HL-60 (cell line): ENCODE measurements around the gene MTMR1.

Experiments
- CTCF ChIP-seq: IDR thresholded peaks from one replicate; pipeline ENCODE4 v1.5.1; 2011; ENCODE audit warnings: low read length, control low read depth, inconsistent platforms; ENCODE audit not compliant: insufficient read depth
- GABPA ChIP-seq: IDR thresholded peaks from 2 replicates; pipeline ENCODE4 v1.6.1; 2012; ENCODE audit warnings: low read depth
- POLR2AphosphoS5 ChIP-seq: IDR thresholded peaks from 2 replicates; pipeline ENCODE4 v1.6.1; 2012; ENCODE audit warnings: low read depth
- REST ChIP-seq: IDR thresholded peaks from 2 replicates; pipeline ENCODE4 v1.6.1; 2012; ENCODE audit warnings: low read depth; ENCODE audit not compliant: insufficient replicate concordance

GRCh38 chrX:150774798-150775568 is 81.8 kb downstream of the MTMR1 start:
- TF ChIP-seq CTCF = no peak
- TF ChIP-seq POLR2AphosphoS5 = no peak
- no peak for TF ChIP-seq REST
- TF ChIP-seq GABPA = no peak
